MM.1S (cell line): Measurements from ENCODE around the gene CSE1L.
A peak's percentile ranks its signal among the peaks of the same experiment; 100 is the strongest.
"Not testable (repeated sequence)": the region's sequence is repeated elsewhere in the genome, so short reads cannot be mapped to it uniquely, and the experiment has no call there.

Experiments
- DNase-seq: peaks from one replicate; pipeline ENCODE4 v3.0.0-alpha.2; 2015
- H2AFZ ChIP-seq: fragments of 300-600 bp; sonication (generic); 2 replicates; pipeline ENCODE4 v1.6.0; 2016; ENCODE audit warnings: antibody characterized with exemption, low read length
- H3F3A ChIP-seq: fragments of 300-600 bp; sonication (generic); 2 replicates; pipeline ENCODE4 v1.6.1; 2016; ENCODE audit warnings: mild to moderate bottlenecking, antibody characterized with exemption, low read length, moderate library complexity, mixed read lengths; ENCODE audit not compliant: insufficient read depth
- H3K27ac ChIP-seq: fragments of 300-600 bp; sonication (generic); 2 replicates; pipeline ENCODE4 v1.5.1; 2016; ENCODE audit warnings: mild to moderate bottlenecking, low read length
- H3K27me3 ChIP-seq: fragments of 300-600 bp; sonication (generic); replicated peaks from 2 replicates; pipeline ENCODE4 v1.6.0; 2016; ENCODE audit warnings: low read length; ENCODE audit not compliant: insufficient read depth
- H3K36me3 ChIP-seq: fragments of 300-600 bp; sonication (generic); replicated peaks from 2 replicates; pipeline ENCODE4 v1.6.1; 2016; ENCODE audit warnings: mild to moderate bottlenecking, low read length, mixed read lengths; ENCODE audit not compliant: insufficient read depth
- H3K4me1 ChIP-seq: fragments of 300-600 bp; sonication (generic); 2 replicates; pipeline ENCODE4 v1.6.1; 2016; ENCODE audit warnings: low read length, mixed read lengths
- H3K4me2 ChIP-seq: fragments of 300-600 bp; sonication (generic); 2 replicates; pipeline ENCODE4 v1.6.0; 2016; ENCODE audit warnings: low read depth, low read length
- H3K4me3 ChIP-seq: fragments of 300-600 bp; sonication (generic); 2 replicates; pipeline ENCODE4 v1.5.1; 2016; ENCODE audit warnings: low read length, mixed read lengths
- H3K79me2 ChIP-seq: fragments of 300-600 bp; sonication (generic); 2 replicates; pipeline ENCODE4 v1.6.1; 2016; ENCODE audit warnings: mixed run types, low read length, mixed read lengths
- H3K9ac ChIP-seq: fragments of 300-600 bp; sonication (generic); 2 replicates; pipeline ENCODE4 v1.6.1; 2016; ENCODE audit warnings: low read length, mixed read lengths
- H3K9me2 ChIP-seq: fragments of 300-600 bp; sonication (generic); replicated peaks from 2 replicates; pipeline ENCODE4 v1.6.1; 2016; ENCODE audit warnings: mild to moderate bottlenecking, low read length, mixed read lengths; ENCODE audit not compliant: insufficient read depth
- H3K9me3 ChIP-seq: fragments of 300-600 bp; sonication (generic); replicated peaks from 2 replicates; pipeline ENCODE4 v1.6.1; 2016; ENCODE audit warnings: mild to moderate bottlenecking, low read length, mixed read lengths; ENCODE audit not compliant: insufficient read depth
- H4K20me1 ChIP-seq: fragments of 300-600 bp; sonication (generic); 2 replicates; pipeline ENCODE4 v1.6.1; 2016; ENCODE audit warnings: mild to moderate bottlenecking, low read length, moderate library complexity, mixed read lengths; ENCODE audit not compliant: insufficient read depth
- EZH2 ChIP-seq: fragments of 300-600 bp; sonication (generic); optimal IDR thresholded peaks from 2 replicates; pipeline ENCODE3; 2017; ENCODE audit warnings: low read depth, mild to moderate bottlenecking, antibody characterized with exemption, low read length, mixed read lengths
- EZH2phosphoT487 ChIP-seq: fragments of 300-600 bp; sonication (generic); IDR thresholded peaks from 2 replicates; pipeline ENCODE4 v1.6.1; 2018; ENCODE audit warnings: antibody characterized with exemption, low read length
- TF ChIP-seq, protein P1 (sequence below): fragments of 300-600 bp; sonication (generic); IDR thresholded peaks from 2 replicates; pipeline ENCODE4 v1.5.1; 2016; ENCODE audit warnings: antibody characterized with exemption, low read length, mixed read lengths

Gene CSE1L

DNA sequence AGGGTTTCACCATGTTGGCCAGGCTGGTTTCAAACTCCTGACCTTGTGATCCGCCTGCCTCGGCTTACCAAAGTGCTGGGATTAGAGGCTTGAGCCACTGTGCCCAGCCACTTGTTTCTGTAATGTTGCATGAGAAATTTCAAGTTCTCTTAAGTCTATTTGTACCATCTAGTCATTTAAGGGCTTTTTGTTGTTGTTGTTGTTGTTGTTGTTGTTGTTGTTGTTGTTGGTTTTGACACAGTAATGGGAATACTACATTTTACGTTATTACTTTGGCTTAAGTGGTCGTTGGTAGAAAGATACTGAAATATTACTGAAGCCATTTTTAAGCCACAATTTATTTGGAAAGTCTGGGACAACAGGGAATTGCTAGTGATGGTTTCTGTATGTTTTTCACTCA lies 52.0 kb downstream of the CSE1L start:
- Histone ChIP-seq H3K27me3 (no peaks in the 10 kb centered on the region), H3F3A (no peaks in the 10 kb centered on the region), H3K9me2 (no peaks in the 10 kb centered on the region), H3K27ac (no peak overlapping the region), H3K36me3 (peaks cover 22% of the 10 kb centered on the region), H3K4me3 (no peak overlapping the region), H3K4me1 (no peaks in the 10 kb centered on the region), H4K20me1 (no peaks in the 10 kb centered on the region), H3K79me2 (peaks cover 25% of the 10 kb centered on the region), H3K4me2 (no peak overlapping the region), H3K9me3 (no peaks in the 10 kb centered on the region), H2AFZ (no peak overlapping the region), H3K9ac (no peak overlapping the region)
- DNase-seq, result no peak
- TF ChIP-seq EZH2, result no peak
- TF ChIP-seq, protein P1, sequence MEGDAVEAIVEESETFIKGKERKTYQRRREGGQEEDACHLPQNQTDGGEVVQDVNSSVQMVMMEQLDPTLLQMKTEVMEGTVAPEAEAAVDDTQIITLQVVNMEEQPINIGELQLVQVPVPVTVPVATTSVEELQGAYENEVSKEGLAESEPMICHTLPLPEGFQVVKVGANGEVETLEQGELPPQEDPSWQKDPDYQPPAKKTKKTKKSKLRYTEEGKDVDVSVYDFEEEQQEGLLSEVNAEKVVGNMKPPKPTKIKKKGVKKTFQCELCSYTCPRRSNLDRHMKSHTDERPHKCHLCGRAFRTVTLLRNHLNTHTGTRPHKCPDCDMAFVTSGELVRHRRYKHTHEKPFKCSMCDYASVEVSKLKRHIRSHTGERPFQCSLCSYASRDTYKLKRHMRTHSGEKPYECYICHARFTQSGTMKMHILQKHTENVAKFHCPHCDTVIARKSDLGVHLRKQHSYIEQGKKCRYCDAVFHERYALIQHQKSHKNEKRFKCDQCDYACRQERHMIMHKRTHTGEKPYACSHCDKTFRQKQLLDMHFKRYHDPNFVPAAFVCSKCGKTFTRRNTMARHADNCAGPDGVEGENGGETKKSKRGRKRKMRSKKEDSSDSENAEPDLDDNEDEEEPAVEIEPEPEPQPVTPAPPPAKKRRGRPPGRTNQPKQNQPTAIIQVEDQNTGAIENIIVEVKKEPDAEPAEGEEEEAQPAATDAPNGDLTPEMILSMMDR, result no peak
- no peak for TF ChIP-seq EZH2phosphoT487

DNA sequence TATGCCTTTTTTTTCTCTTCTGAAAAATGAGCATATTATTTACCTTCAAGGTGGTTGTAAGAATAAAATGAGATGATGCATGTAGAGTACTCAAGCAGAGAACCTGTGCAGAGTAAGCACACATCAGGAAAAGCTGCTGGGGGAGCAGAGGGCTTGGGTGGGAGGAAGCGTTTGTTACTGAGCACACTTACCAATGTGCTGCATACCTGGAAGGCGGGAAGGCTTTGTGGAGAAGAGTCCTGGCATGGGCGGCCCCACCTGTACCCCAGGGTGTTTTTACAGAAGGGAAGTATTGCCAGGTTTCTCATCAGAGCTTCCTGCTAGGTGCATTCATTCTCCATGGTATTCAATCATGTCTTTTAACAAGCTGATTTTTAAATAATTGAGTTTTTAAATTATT lies 52.9 kb downstream of the CSE1L start:
- peaks cover 19% of the 10 kb centered on the region for H3K36me3 ChIP-seq
- H3K4me1 ChIP-seq, result no peaks in the 10 kb centered on the region
- no peaks in the 10 kb centered on the region for H3K9me3 ChIP-seq
- no peak overlapping the region for H3K9ac ChIP-seq
- H3F3A ChIP-seq, result no peaks in the 10 kb centered on the region
- H3K4me3 ChIP-seq, result no peak overlapping the region
- no peaks in the 10 kb centered on the region for H3K27me3 ChIP-seq
- no peak overlapping the region for H3K27ac ChIP-seq
- no peaks in the 10 kb centered on the region for H3K9me2 ChIP-seq
- H3K79me2 ChIP-seq, result peaks cover 25% of the 10 kb centered on the region
- TF ChIP-seq EZH2, result no peak
- TF ChIP-seq, protein P1, result no peak
- no peaks in the 10 kb centered on the region for H4K20me1 ChIP-seq
- no peak for DNase-seq
- H2AFZ ChIP-seq, result no peak overlapping the region
- no peak overlapping the region for H3K4me2 ChIP-seq

DNA sequence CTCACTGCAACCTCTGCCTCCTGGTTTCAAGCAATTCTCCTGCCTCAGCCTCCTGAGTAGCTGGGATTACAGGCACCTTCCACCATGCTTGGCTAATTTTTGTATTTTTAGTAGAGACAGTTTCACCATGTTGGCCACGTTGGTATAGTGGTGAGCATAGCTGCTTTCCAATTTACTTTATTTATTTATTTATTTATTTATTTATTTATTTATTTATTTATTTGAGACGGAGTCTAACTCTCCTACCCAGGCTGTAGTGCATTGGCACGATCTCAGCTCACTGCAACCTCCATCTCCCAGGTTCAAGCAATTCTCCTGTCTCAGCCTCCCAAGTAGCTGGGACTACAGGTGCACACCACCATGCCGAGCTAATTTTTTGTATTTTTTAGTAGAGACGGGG lies 54.2 kb downstream of the CSE1L start:
- H3K4me2 ChIP-seq, H4K20me1 ChIP-seq, H3K27ac ChIP-seq, H3K27me3 ChIP-seq, H3K4me3 ChIP-seq, H3K36me3 ChIP-seq, H3K9me2 ChIP-seq, H3K4me1 ChIP-seq, H3K9me3 ChIP-seq, DNase-seq, H3K9ac ChIP-seq, H3F3A ChIP-seq, H2AFZ ChIP-seq: not testable (repeated sequence)
- peaks cover 20% of the 10 kb centered on the region for H3K79me2 ChIP-seq

DNA sequence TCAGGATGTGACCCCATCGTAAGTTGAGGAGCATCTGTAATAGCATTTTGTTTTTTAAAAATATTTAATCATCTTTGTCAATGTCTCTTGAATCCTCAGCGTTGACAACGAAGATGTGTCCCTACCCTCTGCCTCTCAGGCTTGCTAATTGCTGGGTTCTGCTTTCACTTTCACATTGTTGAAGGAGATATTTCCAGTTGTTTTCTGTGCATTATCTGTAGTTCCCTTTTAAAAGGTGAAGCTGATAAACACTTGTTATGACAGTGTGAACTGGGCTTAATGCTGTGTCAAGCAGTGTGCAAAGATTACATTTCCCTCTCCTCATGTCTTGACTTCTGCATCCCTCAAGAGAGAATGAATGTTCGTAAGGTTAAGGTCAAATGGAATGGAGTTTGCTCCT lies 54.9 kb downstream of the CSE1L start:
- Histone ChIP-seq H3K4me2 (no peak overlapping the region), H3K9ac (no peak overlapping the region), H3K79me2 (peaks cover 20% of the 10 kb centered on the region), H3K9me3 (no peaks in the 10 kb centered on the region), H3K27ac (no peak overlapping the region), H2AFZ (no peak overlapping the region), H3K4me3 (no peak overlapping the region), H3F3A (no peaks in the 10 kb centered on the region), H3K4me1 (no peaks in the 10 kb centered on the region), H3K9me2 (no peaks in the 10 kb centered on the region), H4K20me1 (no peaks in the 10 kb centered on the region), H3K36me3 (peaks cover 8% of the 10 kb centered on the region; the same call in 1 of the 2 replicates), H3K27me3 (no peaks in the 10 kb centered on the region)
- peak; percentile 21 for DNase-seq
- TF ChIP-seq, protein P1, result no peak
- TF ChIP-seq EZH2phosphoT487 (no peak), EZH2 (no peak)
